Body of pancreas (tissue), 4 donors: ENCODE measurements around the gene RELCH.

Experiments used
- POLR2A ChIP-seq, 3 donors: fragments of 450-650 bp; IDR thresholded peaks; one replicate each; pipeline ENCODE4 v1.6.1; 2016; ENCODE audit warnings: antibody characterized with exemption in 3 of 3, mild to moderate bottlenecking in 2 of 3
- TF ChIP-seq, protein P1 (sequence below), 7 experiments: fragments of 450-650 bp in 4 of 7; fragments of 200-600 bp in 3 of 7; sonication (generic) in 3 of 7; IDR thresholded peaks; one replicate each; pipeline ENCODE4 v1.5.1; 2016 to 2019; ENCODE audit warnings: antibody characterized with exemption in 7 of 7

DNA sequence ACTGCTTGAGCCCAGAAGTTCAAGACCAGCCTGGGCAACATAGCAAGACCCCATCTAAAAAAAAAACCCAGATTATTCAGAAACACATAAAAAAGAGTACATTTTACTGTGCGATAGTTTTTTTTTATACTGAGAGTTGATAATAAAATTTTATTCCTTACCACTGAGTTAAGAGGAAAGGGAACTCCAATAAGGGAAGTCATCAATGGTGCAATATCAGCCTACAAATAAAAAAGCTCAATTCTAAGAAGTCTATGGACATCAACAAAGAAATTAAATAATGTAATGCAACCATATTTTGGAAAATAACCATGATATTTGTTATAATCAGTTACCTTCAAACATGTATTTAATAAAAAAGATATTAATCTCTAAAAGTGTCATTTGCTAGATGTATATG lies 46.8 kb upstream of the RELCH start:
- TF ChIP-seq POLR2A (IDR thresholded peaks at IDR 0.05): no peak
- TF ChIP-seq, protein P1, sequence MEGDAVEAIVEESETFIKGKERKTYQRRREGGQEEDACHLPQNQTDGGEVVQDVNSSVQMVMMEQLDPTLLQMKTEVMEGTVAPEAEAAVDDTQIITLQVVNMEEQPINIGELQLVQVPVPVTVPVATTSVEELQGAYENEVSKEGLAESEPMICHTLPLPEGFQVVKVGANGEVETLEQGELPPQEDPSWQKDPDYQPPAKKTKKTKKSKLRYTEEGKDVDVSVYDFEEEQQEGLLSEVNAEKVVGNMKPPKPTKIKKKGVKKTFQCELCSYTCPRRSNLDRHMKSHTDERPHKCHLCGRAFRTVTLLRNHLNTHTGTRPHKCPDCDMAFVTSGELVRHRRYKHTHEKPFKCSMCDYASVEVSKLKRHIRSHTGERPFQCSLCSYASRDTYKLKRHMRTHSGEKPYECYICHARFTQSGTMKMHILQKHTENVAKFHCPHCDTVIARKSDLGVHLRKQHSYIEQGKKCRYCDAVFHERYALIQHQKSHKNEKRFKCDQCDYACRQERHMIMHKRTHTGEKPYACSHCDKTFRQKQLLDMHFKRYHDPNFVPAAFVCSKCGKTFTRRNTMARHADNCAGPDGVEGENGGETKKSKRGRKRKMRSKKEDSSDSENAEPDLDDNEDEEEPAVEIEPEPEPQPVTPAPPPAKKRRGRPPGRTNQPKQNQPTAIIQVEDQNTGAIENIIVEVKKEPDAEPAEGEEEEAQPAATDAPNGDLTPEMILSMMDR (IDR thresholded peaks at IDR 0.05): no peak
